ENCODE results near the gene SLAMF7. TPM values are rescaled to one million over a fixed set of nuclear protein-coding genes. Genes with fewer than 3 reads are reported as not detected.

The SLAMF7 gene
- total RNA-seq, 2 experiments from 2014 or later = 79.9 to 82.2 TPM

DNA sequence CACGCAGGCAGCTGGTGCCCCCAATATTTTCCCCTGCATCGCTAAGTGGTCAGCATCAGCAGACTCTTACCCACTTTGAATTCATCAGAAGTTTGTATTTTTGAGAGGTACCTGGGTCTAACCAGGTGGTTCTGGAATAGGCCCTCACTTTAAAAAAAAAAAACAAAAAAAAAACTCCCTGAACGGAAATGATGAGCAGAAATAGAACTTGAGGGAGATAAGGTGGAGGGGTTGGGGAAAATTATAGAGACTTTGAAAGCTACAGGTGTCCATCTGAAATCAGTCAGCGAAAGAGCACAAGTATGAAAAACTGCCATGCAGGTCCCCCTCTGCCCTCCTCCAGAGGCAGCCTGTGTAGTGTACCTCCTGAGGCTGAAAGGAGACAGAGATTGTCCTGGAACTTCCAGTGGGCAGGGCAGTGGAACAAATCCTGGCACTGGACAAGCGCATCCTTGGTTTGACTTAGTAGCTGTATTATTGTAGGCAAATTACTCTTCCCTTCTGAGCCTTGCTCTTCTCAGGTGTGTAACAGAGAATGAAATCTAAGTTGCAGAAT, 1.2 kb downstream of the SLAMF7 start:
- Mint-ChIP-seq H3K27ac (peak overlapping the region; percentile 94), H3K9me3 (peaks cover 15% of the 10 kb centered on the region), H3K4me3 (peak overlapping the region; percentile 79), H3K4me1 (ENCODE audit: low read depth) (peaks cover 87% of the 10 kb centered on the region), H3K36me3 (ENCODE audit: low read depth) (peaks cover 63% of the 10 kb centered on the region), H3K27me3 (ENCODE audit: low read depth) (no peaks in the 10 kb centered on the region)
- no peak for DNase-seq
- CTCF ChIA-PET = interaction anchor here (0.5 to 5.2 kb wide), 10 partner anchors 8 to 351 kb away, joined by 3 to 36 read pairs (median 4); partner anchors contain the start of gene LY9
- intact Hi-C loops (cut with micrococcal nuclease) = no loop called here

DNA sequence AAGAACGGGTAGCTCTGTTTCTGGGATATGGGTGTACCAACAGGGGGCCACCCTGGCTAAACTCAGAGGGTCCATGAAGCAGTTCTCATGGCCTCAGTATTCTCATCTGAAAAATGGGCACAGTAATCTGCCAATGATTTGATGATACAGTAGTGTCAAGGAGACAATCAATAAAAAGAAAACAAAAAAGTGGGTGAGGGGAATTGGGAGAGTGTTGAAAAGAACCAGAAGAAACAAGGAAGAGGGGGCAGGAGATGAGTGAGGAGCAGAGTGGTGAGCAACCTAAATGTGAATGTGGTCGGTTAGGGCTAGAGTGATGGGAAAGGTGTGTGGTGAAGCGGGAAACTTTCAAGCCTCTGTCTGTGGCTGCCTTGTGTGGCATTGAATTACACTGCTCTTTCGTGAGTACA, 2.0 kb downstream of the SLAMF7 start:
- H3K36me3 Mint-ChIP-seq (ENCODE audit: low read depth) = peaks cover 59% of the 10 kb centered on the region
- H3K27ac Mint-ChIP-seq = peak overlapping the region; percentile 94
- intact Hi-C loops (cut with micrococcal nuclease) = no loop called here
- DNase-seq = peak; percentile 28
- CTCF ChIA-PET = interaction anchor here (1.0 to 5.2 kb wide), 7 partner anchors 9 to 90 kb away, joined by 3 to 36 read pairs (median 6); partner anchors contain the start of gene LY9
- H3K4me3 Mint-ChIP-seq = peak overlapping the region; percentile 79
- peaks cover 88% of the 10 kb centered on the region for H3K4me1 Mint-ChIP-seq (ENCODE audit: low read depth)
- H3K27me3 Mint-ChIP-seq (ENCODE audit: low read depth) = no peaks in the 10 kb centered on the region
- peaks cover 12% of the 10 kb centered on the region for H3K9me3 Mint-ChIP-seq

DNA sequence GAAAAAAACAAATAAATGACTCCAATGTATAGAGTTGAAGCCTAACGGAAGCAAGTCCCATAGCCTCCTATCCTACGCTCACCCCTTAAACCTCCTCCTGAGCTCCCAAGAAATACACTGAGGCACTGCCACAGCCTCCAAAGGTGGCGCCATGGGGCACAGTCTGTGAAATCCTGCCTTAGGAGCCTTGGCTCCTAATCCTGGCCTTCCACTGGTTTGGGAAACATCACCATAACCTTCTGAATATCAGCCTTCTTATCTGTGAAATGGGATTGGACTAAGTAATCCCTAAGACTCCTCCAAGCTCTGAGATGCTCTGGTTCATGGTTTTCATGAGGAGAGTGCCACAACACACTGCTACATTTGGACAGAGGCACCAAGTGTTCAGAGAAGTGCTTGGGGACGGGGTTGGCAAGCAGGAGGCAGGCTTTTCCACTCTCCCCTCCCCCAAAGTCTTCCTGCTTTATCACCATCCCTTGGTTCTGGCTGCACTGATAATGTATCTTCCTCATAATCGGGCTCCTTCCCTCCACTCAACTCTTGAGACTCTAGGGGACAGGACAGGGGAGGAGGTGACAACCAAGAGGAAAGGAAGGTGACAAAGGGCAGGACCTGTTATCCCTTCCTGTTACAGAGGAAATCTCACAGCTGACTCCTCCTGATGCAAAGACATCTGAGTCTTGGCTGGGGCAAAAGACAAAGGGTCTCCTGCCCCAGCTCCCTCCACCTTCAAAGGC, 2.7 kb downstream of the SLAMF7 start:
- Mint-ChIP-seq H3K36me3 (ENCODE audit: low read depth) (peaks cover 53% of the 10 kb centered on the region), H3K9me3 (peaks cover 10% of the 10 kb centered on the region), H3K27ac (peak overlapping the region; percentile 94), H3K4me3 (peak overlapping the region; percentile 79), H3K27me3 (ENCODE audit: low read depth) (no peaks in the 10 kb centered on the region), H3K4me1 (ENCODE audit: low read depth) (peaks cover 93% of the 10 kb centered on the region)
- no peak for DNase-seq
- intact Hi-C loops (cut with micrococcal nuclease) = no loop called here
- CTCF ChIA-PET = interaction anchor here (1.5 to 5.2 kb wide), 3 partner anchors 9 to 27 kb away, joined by 4 to 36 read pairs (median 27); no protein-coding TSS in a partner anchor

DNA sequence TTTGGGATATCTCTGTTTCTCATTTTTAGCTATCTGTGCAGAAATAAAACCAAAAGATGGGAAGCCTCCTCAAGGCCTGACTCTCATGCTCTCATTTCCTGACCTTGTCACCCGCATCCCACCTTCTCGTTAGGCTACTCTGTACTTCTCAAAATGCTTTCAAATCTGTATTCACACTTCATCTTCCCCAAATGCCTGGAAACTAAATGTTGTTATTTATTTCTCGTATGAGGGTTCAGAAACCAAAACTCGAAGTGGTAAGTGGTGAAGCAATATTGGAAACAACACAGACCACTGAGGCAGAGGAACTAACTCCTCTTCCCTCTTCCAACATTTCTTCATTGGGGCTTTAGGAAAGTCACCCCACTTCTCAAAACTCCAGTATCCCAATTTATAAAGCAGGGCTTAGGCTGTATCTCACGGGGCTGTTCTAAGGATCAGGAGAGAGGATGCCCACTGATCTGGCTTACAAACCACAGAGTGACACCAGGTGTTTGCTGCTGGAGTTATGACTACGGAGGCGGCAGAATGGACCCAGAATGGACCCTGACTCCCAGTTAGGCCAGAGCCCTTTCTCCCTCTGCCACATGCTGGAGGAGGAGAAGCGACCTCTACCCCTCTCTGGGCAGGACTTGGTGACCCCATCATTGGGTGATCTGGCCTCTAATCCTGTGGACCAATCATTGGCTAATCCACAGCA, 3.5 kb downstream of the SLAMF7 start:
- CTCF ChIA-PET = interaction anchor here (3.1 to 5.2 kb wide), 3 partner anchors 14 to 26 kb away, joined by 23 to 36 read pairs (median 24); no protein-coding TSS in a partner anchor
- Mint-ChIP-seq H3K27me3 (ENCODE audit: low read depth) (no peaks in the 10 kb centered on the region), H3K36me3 (ENCODE audit: low read depth) (peaks cover 49% of the 10 kb centered on the region), H3K9me3 (peaks cover 3% of the 10 kb centered on the region), H3K4me1 (ENCODE audit: low read depth) (peaks cover 94% of the 10 kb centered on the region), H3K27ac (peak overlapping the region; percentile 94), H3K4me3 (peak overlapping the region; percentile 79)
- intact Hi-C loops (cut with micrococcal nuclease) = loop anchor here (1.0 kb wide), 1 partner anchor 9 kb away; no protein-coding TSS in a partner anchor
- DNase-seq = no peak

DNA sequence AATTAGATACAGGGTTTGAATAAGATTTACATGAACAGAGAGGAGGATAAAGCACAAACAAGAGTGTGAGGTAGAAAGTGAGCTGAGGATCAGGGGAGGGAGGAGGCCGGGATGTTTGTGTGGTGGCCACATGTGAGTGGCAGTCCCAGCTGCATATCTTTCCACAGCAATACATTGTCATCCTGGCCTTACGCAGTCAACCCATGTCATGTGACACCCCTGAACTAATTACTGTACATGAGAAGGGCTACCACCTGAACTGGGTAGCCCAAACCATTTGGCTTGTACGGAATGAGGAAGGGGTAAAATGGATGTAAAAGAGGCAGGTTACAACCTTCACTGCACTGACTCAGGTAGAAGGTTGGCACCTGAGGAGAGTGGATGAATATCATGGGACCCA, 4.2 kb downstream of the SLAMF7 start:
- Mint-ChIP-seq H3K4me3 (peak overlapping the region; percentile 79), H3K9me3 (peaks cover under 1% of the 10 kb centered on the region), H3K36me3 (ENCODE audit: low read depth) (peaks cover 56% of the 10 kb centered on the region), H3K4me1 (ENCODE audit: low read depth) (peaks cover 95% of the 10 kb centered on the region), H3K27ac (peak overlapping the region; percentile 94), H3K27me3 (ENCODE audit: low read depth) (no peaks in the 10 kb centered on the region)
- intact Hi-C loops (cut with micrococcal nuclease) = loop anchor here (1.0 kb wide), 1 partner anchor 8 kb away; no protein-coding TSS in a partner anchor
- peak; percentile 49 for DNase-seq
- CTCF ChIA-PET = interaction anchor here (1.2 to 3.6 kb wide), 4 partner anchors 13 to 92 kb away, joined by 5 to 24 read pairs (median 15); no protein-coding TSS in a partner anchor

DNA sequence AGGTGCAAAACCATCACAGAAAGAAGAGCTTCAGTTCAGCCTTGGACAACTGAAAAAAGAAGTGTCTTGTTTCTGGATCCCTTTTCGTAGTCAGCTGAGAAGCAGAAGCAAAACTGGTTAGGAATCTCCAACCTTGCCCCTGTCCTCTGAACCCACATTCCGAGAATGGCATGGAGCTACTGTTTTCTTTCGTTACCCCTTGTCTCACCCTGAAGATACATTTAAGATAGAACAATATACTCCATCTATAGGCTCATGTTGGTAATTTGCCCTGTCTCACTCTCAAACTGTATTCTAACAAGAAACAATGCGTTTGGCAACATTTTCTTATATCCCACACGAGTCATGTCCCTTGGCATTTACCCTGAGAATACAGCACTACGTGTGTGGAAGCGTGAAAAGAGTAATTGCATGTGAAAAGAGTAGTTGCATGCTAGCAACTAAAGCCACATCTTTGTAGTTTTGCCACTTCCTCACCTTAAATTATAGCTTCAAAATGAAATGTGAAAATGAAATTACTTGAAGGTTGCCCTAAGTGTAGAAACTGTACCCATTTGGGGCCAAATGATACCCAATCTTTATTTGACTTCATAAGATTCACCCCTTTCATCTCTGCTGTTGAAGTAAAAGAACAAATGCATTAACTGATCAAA, 5.3 kb downstream of the SLAMF7 start:
- CTCF ChIA-PET = interaction anchor here (0.7 to 3.6 kb wide), 14 partner anchors 11 to 122 kb away, joined by 3 to 24 read pairs (median 3); no protein-coding TSS in a partner anchor
- H3K4me3 Mint-ChIP-seq = peak overlapping the region; percentile 79
- DNase-seq = peak; percentile 51
- peak overlapping the region; percentile 94 for H3K27ac Mint-ChIP-seq
- intact Hi-C loops (cut with micrococcal nuclease) = loop anchor here (1.0 kb wide), 4 partner anchors 16 to 61 kb away; no protein-coding TSS in a partner anchor
- H3K9me3 Mint-ChIP-seq = no peaks in the 10 kb centered on the region
- peaks cover 95% of the 10 kb centered on the region for H3K4me1 Mint-ChIP-seq (ENCODE audit: low read depth)
- peaks cover 66% of the 10 kb centered on the region for H3K36me3 Mint-ChIP-seq (ENCODE audit: low read depth)
- no peaks in the 10 kb centered on the region for H3K27me3 Mint-ChIP-seq (ENCODE audit: low read depth)

DNA sequence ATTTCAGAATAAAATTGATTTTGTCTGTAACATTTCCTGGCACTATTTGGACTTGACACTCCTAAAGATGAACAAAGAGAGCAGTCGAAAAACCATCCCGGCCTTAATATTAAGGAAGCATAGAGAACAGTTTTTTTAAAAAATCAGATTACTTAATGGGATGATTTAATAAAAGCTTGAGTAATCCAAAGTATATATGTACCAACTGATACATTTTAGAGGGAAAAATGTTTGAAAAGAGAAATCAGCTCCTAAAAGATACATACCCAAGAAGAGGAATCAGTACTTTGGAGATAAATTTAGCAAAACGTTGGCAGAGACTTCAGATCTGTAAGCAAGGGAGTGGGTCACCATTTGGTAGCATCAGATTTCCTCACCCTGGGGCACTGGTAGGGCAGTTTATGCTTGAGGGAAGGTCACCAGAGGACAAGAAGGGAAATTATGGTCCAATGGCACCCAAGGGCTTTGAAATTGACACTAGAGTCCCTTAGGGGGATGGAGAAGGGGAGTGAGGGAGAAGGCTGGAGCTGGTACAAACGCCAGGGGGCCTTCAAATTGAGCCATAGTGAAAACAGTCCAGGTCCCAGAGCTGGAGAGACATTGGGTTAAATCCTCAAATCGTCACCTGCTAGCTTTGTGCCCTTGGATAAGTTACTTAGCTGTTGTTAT, 5.9 kb downstream of the SLAMF7 start:
- Mint-ChIP-seq H3K36me3 (ENCODE audit: low read depth) (peaks cover 64% of the 10 kb centered on the region), H3K27me3 (ENCODE audit: low read depth) (no peaks in the 10 kb centered on the region), H3K27ac (peak overlapping the region; percentile 94), H3K9me3 (no peaks in the 10 kb centered on the region), H3K4me3 (peak overlapping the region; percentile 79), H3K4me1 (ENCODE audit: low read depth) (peaks cover 96% of the 10 kb centered on the region)
- CTCF ChIA-PET = interaction anchor here (0.7 to 3.6 kb wide), 12 partner anchors 12 to 209 kb away, joined by 3 to 24 read pairs (median 3); partner anchors contain the start of gene ITLN2
- intact Hi-C loops (cut with micrococcal nuclease) = loop anchor here (1.0 kb wide), 4 partner anchors 17 to 62 kb away; no protein-coding TSS in a partner anchor
- no peak for DNase-seq

DNA sequence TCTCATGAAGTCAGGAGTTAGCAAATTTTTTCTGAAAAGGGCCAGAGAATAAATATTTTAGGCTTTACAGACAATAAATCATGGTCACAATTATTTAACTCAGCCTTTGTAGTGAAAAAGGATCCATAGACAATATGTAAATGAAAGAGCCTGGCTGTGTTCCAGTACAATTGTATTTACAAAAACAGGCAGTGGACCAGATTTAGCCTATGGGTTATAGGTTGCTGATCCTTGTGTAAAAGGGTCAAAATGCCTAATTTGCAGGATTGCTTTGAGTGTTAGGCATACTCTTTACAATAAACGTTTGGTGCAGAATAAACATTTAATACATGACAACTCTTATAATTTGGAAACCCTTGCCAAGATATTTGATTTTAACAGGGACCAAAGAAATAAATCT, 6.5 kb downstream of the SLAMF7 start:
- Mint-ChIP-seq H3K9me3 (no peaks in the 10 kb centered on the region), H3K4me1 (ENCODE audit: low read depth) (peaks cover 96% of the 10 kb centered on the region), H3K36me3 (ENCODE audit: low read depth) (peaks cover 66% of the 10 kb centered on the region), H3K27me3 (ENCODE audit: low read depth) (no peaks in the 10 kb centered on the region), H3K27ac (peak overlapping the region; percentile 94), H3K4me3 (no peak overlapping the region)
- DNase-seq = no peak
- intact Hi-C loops (cut with micrococcal nuclease) = no loop called here
- CTCF ChIA-PET = interaction anchor here (0.7 to 3.6 kb wide), 4 partner anchors 17 to 209 kb away, joined by 3 to 24 read pairs (median 13); partner anchors contain the start of gene ITLN2

DNA sequence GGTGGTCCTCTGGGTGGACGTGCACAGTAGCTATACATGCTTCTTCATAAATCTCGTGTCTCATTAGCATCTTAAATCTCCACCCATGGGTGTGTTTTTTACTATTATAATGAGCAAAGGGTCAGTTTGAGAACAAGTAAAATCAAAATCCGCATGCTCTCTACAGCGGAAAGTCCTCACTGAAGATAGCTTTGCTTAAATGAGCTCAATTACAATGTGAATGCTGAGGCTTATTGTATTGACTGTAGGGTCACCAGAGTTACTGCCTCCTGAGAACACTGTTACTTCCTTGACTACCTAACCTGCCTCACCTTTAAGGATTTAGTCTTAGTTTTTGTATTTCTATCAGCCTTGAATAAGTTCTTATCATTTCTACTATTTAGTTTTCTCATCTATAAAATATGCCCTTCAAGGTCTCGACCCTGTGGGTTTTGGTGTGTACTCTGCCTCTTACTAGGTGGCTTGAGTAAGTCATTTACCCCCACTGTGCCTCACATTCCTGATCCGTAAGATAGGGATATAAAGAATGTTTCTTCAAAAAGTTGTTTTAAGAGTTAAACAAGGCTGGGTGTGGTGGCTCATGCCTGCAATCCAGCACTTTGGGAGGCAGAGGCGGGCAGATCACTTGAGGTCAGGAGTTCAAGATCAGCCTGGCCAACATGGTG, 7.9 kb downstream of the SLAMF7 start:
- no peaks in the 10 kb centered on the region for H3K27me3 Mint-ChIP-seq (ENCODE audit: low read depth)
- CTCF ChIA-PET = interaction anchor here (1.1 to 2.7 kb wide), 8 partner anchors 8 to 206 kb away, joined by 3 to 20 read pairs (median 3); partner anchors contain the start of gene SLAMF7
- peaks cover 65% of the 10 kb centered on the region for H3K36me3 Mint-ChIP-seq (ENCODE audit: low read depth)
- DNase-seq = no peak
- intact Hi-C loops (cut with micrococcal nuclease) = no loop called here
- no peak overlapping the region for H3K4me3 Mint-ChIP-seq
- peaks cover 94% of the 10 kb centered on the region for H3K4me1 Mint-ChIP-seq (ENCODE audit: low read depth)
- H3K27ac Mint-ChIP-seq = peak overlapping the region; percentile 81
- H3K9me3 Mint-ChIP-seq = no peaks in the 10 kb centered on the region

DNA sequence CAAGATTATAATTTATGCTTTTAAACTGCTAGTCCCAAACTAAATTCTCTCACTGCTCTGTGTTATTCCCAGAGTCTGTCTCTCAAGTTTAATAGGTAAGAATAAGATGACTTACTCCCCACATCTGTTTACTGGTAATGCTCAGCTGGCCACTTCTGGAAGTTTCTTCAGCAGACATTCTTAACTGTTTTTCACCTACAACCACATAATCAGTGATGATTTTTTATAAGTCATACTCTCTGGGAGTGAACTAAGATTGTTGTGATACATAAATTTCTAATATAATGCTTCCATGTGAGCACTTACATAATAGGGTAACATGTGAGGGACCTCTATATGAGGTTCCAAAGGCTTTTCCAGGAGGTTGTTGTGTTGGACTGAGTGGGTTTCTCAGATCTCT, 8.7 kb downstream of the SLAMF7 start:
- H3K27me3 Mint-ChIP-seq (ENCODE audit: low read depth) = no peaks in the 10 kb centered on the region
- no peak for DNase-seq
- intact Hi-C loops (cut with micrococcal nuclease) = no loop called here
- no peaks in the 10 kb centered on the region for H3K9me3 Mint-ChIP-seq
- H3K27ac Mint-ChIP-seq = peak overlapping the region; percentile 81
- no peak overlapping the region for H3K4me3 Mint-ChIP-seq
- peaks cover 94% of the 10 kb centered on the region for H3K4me1 Mint-ChIP-seq (ENCODE audit: low read depth)
- H3K36me3 Mint-ChIP-seq (ENCODE audit: low read depth) = peaks cover 62% of the 10 kb centered on the region
- CTCF ChIA-PET = interaction anchor here (1.1 to 2.7 kb wide), 11 partner anchors 9 to 206 kb away, joined by 3 to 20 read pairs (median 3); partner anchors contain the start of gene SLAMF7

Measured in activated naive CD4-positive, alpha-beta T cell treated with anti-CD3 and anti-CD28 coated beads for 36 hours (primary cell).